ENCODE data around the gene ABLIM3.

DNA sequence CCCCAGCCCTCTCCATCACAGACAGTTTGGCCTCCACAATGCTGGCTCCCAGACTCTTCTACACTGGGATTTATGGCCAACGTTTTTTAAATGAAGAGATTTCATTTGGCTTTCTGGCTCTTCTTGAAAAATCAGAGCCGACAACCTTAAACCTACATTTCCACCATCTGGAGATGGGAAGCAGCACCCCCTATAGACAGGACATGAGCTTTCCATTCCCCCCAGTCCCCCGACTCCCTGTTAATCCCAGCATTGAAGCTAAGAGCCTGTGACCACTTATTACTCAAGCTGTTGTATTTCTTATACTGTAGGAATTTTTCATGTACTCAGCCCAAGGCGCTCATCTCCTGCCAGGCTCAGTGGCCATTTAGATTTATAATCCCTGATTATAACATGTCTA is 96.4 kb downstream of the ABLIM3 start:
- TF ChIP-seq TEAD4 (IDR thresholded peaks at IDR 0.05; ENCODE audit: low read length) (no peak), TEAD4 (CRISPR knock-in tag; IDR thresholded peaks at IDR 0.05; ENCODE audit: borderline replicate concordance) (no peak), TRIM24 (IDR thresholded peaks at IDR 0.05) (no peak), GABPA (tag; conservative IDR thresholded peaks at IDR 0.05; ENCODE audit: low read depth) (no peak), RBBP5 (IDR thresholded peaks at IDR 0.05; ENCODE audit: borderline replicate concordance, insufficient read depth, low read length, poor library complexity, severe bottlenecking) (no peak), ZNF583 (CRISPR knock-in tag; IDR thresholded peaks at IDR 0.05) (no peak), CEBPB (tag; IDR thresholded peaks at IDR 0.05) (no peak), POLR2A (conservative IDR thresholded peaks at IDR 0.05) (no peak), NRF1 (conservative IDR thresholded peaks at IDR 0.05 in 1 of 2, IDR thresholded peaks at IDR 0.05 in 1 of 2) (no peak), POLR2AphosphoS5 (IDR thresholded peaks at IDR 0.05; ENCODE audit: control insufficient read depth, insufficient read depth, low read depth, low read length) (no peak)
- TF ChIP-seq, protein P1, sequence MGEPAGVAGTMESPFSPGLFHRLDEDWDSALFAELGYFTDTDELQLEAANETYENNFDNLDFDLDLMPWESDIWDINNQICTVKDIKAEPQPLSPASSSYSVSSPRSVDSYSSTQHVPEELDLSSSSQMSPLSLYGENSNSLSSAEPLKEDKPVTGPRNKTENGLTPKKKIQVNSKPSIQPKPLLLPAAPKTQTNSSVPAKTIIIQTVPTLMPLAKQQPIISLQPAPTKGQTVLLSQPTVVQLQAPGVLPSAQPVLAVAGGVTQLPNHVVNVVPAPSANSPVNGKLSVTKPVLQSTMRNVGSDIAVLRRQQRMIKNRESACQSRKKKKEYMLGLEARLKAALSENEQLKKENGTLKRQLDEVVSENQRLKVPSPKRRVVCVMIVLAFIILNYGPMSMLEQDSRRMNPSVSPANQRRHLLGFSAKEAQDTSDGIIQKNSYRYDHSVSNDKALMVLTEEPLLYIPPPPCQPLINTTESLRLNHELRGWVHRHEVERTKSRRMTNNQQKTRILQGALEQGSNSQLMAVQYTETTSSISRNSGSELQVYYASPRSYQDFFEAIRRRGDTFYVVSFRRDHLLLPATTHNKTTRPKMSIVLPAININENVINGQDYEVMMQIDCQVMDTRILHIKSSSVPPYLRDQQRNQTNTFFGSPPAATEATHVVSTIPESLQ (CRISPR knock-in tag; IDR thresholded peaks at IDR 0.05) = no peak
- TF ChIP-seq, protein P2, sequence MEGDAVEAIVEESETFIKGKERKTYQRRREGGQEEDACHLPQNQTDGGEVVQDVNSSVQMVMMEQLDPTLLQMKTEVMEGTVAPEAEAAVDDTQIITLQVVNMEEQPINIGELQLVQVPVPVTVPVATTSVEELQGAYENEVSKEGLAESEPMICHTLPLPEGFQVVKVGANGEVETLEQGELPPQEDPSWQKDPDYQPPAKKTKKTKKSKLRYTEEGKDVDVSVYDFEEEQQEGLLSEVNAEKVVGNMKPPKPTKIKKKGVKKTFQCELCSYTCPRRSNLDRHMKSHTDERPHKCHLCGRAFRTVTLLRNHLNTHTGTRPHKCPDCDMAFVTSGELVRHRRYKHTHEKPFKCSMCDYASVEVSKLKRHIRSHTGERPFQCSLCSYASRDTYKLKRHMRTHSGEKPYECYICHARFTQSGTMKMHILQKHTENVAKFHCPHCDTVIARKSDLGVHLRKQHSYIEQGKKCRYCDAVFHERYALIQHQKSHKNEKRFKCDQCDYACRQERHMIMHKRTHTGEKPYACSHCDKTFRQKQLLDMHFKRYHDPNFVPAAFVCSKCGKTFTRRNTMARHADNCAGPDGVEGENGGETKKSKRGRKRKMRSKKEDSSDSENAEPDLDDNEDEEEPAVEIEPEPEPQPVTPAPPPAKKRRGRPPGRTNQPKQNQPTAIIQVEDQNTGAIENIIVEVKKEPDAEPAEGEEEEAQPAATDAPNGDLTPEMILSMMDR (IDR thresholded peaks at IDR 0.05 in 2 of 3, conservative IDR thresholded peaks at IDR 0.05 in 1 of 3; ENCODE audit: insufficient read depth in 2 of 3, low read depth in 1 of 3, low read length in 3 of 3) = peak in 2 of 3 experiments; percentile 27 to 33; a peak in 1 of 6 replicates
- TF ChIP-seq, protein P3, sequence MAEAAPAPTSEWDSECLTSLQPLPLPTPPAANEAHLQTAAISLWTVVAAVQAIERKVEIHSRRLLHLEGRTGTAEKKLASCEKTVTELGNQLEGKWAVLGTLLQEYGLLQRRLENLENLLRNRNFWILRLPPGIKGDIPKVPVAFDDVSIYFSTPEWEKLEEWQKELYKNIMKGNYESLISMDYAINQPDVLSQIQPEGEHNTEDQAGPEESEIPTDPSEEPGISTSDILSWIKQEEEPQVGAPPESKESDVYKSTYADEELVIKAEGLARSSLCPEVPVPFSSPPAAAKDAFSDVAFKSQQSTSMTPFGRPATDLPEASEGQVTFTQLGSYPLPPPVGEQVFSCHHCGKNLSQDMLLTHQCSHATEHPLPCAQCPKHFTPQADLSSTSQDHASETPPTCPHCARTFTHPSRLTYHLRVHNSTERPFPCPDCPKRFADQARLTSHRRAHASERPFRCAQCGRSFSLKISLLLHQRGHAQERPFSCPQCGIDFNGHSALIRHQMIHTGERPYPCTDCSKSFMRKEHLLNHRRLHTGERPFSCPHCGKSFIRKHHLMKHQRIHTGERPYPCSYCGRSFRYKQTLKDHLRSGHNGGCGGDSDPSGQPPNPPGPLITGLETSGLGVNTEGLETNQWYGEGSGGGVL (CRISPR knock-in tag; IDR thresholded peaks at IDR 0.05) = no peak

All from K562 (cell line).